ENCODE results near the gene TMX2.
A peak's percentile ranks its signal among the peaks of the same experiment; 100 is the strongest.
"Not testable (repeated sequence)": the region's sequence is repeated elsewhere in the genome, so short reads cannot be mapped to it uniquely, and the experiment has no call there.

The TMX2 gene, protein sequence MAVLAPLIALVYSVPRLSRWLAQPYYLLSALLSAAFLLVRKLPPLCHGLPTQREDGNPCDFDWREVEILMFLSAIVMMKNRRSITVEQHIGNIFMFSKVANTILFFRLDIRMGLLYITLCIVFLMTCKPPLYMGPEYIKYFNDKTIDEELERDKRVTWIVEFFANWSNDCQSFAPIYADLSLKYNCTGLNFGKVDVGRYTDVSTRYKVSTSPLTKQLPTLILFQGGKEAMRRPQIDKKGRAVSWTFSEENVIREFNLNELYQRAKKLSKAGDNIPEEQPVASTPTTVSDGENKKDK

DNA sequence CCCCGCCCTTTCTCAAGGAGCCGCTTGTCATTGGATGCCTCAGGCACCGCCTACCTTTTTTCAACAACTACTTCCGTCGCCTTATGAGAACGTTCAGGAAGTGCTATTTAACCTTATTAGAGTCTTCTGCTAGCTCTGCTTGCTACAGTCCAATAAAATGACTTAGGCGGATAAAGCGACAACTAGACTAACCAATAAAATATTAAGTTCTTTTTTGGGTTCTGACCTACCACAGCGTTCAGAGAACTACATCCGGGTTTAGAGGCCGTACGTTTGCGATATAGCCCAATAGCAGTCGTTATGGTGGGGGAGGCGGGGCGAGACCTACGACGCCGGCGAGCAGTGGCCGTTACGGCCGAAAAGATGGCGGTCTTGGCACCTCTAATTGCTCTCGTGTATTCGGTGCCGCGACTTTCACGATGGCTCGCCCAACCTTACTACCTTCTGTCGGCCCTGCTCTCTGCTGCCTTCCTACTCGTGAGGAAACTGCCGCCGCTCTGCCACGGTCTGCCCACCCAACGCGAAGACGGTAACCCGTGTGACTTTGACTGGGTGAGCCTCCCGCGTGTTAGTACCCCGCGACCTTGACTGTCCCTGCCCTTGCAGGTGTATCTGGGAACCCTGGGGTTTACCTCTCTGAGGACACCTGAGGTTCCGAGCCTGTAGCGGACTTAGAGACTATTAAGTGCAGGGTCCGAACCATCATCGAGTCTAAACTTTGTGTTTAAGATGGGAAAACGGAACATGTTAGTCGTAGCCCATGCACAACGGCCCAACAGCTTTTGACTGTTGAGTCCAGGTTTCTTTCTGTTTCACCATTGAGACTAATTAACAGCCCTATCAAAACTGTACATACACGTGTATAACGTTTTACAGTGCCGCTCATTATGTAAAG is at the start of gene TMX2:
TSS of gene TMX2 (plus strand) at position 338 of the 895 bp plus-strand sequence. CDS start at position 364, 26 bp downstream.
- peak; percentile 62 to 80 (median 70) for DNase-seq

DNA sequence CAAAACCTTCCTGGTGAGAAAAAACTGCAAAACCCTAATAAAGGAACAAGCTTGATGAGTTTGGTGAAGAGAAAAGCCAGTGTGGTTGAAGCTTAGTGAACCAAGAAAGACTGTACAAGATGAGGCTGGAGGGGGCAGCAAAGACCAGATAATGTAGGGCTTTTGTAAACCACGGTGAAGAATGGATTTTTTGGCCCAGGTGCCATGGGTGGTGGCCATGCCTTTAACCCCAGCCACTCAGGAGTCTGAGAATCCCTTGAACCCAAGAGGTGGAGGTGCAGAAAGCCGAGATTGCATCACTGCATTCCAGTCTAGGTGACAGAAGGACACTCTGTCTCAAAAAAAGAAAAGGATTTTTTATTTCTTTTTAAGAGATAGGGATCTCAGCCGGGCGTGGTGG is 49.5 kb upstream of the TMX2 start:
- no peak for DNase-seq

DNA sequence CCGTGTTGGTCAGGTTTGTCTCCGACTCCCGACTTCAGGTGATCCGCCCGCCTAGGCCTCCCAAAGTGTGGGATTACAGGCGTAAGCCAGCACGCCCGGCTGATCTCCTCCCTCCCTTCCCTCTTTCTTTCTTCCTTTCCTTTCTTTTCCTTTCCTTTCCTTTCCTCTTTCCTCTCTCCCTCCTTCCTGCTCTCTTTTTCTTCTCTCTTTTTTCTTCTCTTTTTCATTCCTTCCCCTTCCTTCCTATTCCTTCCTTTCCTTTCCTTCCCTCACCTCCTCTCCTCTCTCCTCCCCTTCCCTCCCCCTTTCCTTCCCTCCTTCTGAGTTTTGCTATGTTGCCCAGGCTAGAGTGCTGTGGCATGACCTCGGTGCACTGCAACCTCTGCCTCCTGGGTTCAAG is 48.4 kb upstream of the TMX2 start:
- DNase-seq, result no peak

DNA sequence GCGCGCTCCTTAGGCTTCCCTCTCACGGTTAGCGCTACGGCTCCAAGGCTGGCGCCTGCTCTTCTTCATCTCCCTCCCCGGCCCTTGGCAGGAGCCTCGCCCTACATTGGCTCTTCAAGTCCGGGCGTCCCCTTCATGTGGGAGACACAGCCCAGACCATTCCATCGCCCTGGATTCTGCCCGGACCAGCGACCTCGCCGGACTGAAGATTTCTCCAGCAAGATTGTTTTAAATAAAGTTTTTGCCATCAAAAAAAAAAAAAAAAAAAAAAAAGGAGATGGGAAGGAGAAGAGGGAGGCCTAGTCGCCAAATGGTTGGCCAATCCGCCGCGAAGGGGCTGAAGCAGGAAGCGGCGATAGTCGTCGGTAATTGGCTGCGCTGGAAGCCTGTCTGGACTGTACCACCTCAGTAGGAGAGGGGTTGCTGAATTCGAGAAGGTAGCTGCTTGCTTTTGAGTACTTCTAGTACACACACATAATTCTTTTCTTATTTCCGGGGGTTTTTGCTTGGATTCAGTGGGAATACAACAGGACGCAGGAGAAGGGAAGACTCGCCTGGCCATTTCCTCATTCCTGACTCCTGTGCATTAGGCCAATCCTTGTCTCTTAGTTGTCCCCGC is 45.2 kb upstream of the TMX2 start:
- DNase-seq, result peak; percentile 73 to 85 (median 79)

DNA sequence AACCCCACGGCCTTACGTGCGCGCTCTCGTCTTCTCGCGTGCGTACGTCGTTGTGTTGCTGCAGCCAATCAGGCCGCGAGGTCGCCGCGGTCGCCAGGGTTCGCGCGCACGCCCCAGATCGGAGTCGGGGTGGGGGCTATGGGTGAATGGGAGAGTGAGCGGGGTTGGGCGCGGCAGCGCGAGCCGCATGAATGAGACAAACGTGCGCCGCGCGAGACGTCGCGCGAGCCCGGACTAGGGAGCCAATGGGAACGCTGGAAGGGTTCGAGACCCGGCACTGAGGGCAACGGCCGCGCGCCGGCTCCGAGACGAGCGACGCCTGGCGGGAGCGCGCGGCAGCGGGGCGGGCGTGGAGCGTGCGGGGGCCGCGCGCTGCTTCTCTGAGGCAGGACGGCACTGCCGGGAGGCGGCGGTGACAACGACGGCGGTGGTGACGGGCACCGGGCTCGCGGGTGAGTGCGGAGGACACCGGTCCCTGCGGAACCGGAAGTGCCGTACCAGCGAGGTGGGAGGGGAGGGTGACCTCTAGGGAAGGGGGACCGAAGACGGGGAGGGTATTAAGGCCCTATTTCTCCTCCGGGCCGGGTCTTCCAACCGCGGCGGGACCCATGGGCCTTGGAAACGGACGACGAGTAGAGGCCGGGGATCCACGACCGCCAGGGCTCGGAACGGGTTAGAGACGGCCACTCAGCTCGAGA is 44.5 kb upstream of the TMX2 start, which contains the start of gene ZDHHC5:
TSS of gene ZDHHC5 (plus strand) at position 379 of the 698 bp plus-strand sequence. CDS start 4,977 bp downstream, outside the sequence.
- DNase-seq, result peak; percentile 96 to 99 (median 98)

DNA sequence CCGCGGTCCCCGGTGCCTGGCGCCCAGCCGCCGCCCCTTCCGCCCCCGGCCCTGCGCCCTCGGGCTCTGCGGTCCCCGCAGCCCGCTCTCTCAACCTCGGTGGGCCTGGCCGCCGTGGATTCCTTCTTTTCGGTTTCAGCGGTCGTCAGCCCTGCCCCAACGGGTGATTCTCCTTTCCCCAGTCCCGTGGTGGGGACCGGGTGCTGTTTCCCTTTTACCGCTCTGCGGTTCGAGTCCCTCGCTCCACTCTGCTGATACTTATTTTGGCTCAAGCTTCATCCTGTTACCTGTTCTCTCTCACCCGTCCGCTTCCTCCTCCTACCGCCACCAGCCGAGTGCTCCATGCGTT is 44.0 kb upstream of the TMX2 start:
- DNase-seq, result peak in 3 of 4 experiments; percentile 40 to 51 (median 42)

DNA sequence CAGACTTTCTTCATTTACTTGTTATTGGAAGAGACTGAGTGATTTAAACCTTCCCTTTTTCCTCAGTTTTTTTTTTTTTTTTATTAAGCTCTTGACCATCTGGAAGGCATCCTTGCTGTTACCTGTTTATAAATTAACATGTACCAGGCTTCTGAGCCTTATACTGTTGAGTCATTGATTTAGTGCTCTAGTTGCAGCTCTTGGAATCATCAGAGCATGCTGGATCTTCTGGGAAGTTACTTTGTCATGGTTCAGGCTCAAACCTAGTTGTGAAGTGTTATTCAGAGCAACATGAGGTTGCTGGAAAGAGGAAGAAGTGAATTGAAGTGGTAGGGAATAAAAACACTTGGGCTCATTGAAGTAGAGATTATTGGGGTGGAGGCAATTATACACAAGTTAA is 38.1 kb upstream of the TMX2 start:
- no peak for DNase-seq

DNA sequence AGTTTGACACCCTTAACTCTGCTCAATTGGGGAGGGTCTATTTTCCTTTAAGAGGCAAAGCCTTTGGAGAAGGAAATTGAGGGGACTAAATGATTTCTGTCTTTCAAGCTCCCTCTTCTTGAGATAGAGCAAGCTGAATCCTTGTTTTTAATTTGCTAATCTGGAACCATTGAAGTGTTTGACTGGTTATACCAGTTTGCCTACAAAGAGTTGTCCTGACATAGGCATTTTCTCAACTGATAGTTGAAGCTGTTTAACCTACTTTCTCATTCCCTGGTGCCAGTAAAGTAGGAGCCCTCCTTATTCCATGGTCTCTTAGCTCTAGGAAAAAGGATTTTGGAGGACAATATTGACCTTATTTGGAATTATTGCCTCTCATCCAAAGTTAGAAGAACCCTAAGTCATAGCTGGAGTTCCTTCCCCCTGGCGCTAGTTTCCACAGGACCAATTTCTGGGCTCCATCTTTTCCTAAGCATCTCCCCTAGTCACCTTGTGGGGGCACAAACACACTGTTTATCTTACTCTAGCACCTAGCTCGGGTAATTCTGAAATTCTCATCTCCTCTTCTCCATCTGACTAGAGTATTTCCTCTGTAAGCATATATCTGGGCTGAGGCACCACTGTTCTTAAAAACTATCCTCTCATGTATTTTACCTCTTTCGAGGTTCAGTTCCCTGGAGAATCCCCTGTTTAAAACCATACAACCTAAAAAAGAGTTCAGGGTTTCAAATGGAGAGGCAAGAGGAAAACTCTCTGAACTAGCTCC is 37.0 kb upstream of the TMX2 start:
- DNase-seq, result no peak

DNA sequence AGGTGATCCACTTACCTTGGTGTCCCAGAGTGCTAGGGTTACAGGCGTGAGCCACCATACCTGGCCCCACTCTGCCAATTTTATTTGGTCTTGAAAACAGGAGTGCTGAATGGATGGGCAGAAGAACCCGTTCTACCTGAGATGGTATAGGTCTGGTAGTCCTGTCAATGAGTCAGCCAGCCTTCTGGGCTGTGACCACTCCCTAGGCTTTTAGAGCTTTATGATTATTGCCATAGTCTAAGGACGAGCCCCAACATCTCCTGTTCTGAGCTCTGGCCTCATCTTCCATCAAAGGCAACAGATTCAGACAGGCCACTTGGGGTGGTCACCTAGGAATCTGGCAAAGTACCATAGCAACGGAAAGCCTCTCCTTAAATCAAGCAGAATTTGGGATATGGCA is 33.0 kb upstream of the TMX2 start:
- DNase-seq, result no peak

DNA sequence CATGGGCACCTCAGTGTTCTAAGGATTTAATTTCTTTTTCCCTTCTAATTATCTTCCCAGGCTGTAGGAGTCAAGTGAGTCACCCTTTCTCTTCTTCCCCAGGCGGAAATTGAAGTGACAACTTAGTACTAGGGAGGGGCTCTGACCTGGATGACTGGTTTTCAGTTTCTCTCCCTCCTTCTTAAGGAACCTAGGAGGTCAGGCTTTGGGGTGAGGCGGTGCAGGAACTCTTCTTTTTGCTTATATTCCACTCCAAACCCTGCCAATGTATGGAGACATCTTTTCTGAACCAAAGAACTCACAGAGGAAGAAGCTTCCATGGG is 31.9 kb upstream of the TMX2 start:
- no peak for DNase-seq

DNA sequence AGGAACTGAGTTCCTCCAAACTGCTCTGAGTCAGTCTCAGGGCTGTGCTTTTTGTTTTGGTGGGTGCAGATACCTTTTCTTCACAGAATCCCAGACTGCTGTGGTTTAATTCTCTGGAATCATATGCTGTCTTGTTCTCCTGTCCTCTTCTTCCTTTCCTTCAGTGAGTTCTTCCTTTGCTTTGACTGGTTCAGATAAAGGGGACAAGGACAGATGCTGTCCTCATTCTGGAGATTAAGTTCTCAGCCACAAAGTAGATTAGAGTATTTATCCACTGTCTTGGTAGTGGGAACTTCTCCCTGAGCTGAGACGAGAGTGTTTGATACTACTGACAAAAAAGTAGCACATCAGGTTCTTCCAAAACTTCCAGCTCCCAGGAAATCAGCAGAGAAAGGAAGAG is 31.2 kb upstream of the TMX2 start:
- no peak for DNase-seq

DNA sequence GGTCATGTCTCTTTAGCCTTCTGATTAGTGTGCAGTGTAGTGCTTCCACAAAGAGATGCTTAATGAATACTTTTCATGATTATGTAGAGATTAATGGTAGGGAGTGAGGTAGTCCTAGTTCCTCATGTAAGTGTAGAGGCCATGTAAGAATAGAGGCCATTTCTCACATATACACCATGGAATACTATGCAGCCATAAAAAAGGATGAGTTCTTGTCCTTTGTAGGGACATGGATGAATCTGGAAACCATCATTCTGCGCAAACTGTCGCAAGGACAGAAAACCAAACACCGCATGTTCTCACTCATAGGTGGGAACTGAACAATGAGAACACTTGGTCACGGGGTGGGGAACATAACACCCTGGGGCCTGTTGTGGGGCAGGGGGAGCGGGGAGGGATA is 21.9 kb upstream of the TMX2 start:
- not testable (repeated sequence) for DNase-seq

DNA sequence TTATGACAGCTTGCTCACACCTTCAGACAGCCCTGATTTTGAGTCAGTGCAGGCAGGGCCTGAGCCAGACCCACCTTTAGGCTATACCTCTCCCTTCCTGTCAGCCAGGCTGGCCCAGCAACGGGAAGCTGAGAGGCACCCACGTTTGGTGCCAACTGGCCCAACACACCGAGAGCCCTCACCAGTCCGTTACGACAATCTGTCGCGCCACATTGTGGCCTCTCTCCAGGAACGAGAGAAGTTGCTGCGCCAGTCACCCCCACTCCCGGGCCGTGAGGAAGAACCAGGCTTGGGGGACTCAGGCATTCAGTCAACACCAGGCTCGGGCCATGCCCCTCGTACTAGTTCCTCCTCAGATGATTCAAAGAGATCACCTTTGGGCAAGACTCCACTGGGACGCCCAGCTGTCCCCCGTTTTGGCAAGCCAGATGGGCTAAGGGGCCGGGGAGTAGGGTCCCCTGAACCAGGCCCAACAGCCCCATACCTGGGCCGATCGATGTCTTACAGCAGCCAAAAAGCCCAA is 13.5 kb upstream of the TMX2 start:
- no peak for DNase-seq

DNA sequence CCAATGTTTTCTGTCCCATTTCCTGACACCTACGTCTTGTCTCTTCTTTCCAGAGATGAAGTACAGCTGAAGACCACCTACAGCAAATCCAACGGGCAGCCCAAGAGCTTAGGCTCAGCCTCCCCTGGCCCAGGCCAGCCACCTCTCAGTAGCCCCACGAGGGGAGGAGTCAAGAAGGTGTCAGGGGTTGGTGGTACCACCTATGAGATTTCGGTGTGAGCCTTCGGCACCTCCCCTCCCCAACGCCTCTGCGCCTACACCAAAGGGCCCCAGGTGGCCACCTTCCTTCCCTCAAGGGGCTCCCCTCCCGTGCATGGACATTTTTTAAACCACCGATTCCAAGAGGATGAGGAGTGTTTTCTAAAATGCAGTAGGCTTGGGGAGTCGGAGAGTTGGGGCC is 12.6 kb upstream of the TMX2 start:
- DNase-seq, result no peak

DNA sequence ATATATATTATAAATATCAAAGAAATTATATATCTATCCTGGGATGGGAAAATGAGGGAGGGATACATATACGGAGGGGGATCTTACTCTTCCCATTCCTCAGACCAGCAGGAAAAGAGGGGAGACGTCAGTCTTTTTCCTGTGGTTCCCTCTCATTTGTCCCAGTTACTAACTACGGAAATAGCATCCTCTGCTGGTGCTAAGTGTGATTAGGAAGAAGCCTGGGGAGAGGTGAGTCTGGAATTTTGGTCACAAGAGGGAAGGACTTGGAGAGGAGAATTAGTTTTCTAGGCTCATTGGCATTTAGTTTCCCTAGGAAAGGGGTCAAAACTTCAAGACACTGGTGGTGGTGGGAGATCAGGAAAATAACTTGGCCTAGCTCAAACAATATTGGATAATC is 12.0 kb upstream of the TMX2 start:
- no peak for DNase-seq

DNA sequence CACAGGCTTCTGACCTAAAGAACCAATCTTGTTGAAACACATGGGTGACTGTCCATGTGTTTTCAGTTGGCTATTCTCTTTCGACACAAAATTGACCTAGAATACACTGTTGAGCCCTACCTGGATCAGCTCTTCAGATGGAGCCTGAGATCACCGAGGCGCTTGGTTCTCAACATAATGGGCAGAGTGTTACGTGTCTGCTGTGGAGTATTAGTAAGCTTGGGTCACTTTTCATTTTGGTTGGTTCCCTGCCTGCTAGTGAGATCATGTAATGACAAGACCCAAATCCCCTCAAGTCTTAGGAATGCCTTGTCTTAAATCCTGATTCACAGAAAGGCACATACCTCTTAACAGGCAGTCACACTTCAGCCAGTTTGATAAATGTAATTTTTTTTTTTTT is 9.1 kb upstream of the TMX2 start:
- DNase-seq, result no peak

DNA sequence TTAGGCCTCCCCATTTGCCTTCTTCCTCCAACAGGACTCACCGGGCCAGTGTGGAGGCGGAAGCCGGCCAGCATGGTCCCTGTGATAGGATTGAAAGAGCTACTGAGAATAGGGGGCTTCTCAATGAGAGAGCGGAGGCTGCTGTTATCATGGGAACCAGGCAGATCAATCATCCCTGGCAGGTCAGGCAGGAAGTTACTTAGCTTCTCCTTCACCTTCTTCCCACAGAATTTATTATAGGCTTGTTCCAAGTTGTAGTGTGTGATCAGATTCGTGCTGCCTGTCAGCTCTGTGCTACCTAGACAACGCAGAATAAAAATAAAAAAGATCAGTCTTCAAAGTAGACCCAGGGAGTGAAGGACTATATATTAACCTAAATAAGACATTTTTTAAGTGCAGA is 7.5 kb upstream of the TMX2 start:
- no peak for DNase-seq

DNA sequence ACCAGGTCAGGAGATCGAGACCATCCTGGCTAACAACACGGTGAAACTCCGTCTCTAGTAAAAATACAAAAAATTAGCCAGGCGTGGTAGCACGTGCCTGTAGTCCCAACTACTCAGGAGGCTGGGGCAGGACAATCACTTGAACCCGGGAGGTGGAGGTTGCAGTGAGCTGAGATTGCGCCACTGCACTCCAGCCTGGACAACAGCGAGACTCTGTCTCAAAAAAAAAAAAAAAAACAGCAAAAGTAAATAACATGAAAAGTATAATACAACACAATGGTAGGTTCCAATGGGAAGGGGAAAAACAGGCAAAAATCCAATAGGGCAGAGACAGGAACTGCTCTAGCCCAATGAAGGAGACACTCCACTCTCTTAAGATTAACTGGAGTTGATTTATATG is 7.0 kb upstream of the TMX2 start:
- not testable (repeated sequence) for DNase-seq

DNA sequence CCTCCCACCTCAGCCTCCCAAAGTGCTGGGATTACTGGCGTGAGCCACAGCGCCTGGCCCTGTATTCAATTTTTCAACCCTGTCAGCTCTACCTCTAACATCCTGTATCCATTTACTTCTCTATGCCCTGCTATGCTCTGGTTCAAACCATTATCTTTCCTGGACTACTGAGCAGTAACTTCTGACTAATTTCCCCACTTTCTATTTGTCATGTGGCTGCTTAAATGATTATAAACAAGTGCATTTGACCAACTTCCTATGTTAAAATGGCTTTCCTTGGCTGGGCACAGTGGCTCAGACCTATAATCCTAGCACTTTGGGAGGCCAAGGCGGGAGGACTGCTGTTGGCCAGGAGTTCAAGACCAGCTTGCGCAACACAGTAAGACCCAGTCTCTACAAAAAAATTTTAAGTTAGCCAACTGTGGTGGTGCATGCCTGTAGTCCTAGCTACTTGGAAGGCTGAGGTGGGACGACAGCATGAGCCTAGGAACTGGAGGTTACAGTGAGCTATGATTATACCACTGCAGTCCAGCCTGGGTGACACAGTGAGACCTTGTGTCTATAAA is 2.5 kb upstream of the TMX2 start:
- DNase-seq, result no peak

DNA sequence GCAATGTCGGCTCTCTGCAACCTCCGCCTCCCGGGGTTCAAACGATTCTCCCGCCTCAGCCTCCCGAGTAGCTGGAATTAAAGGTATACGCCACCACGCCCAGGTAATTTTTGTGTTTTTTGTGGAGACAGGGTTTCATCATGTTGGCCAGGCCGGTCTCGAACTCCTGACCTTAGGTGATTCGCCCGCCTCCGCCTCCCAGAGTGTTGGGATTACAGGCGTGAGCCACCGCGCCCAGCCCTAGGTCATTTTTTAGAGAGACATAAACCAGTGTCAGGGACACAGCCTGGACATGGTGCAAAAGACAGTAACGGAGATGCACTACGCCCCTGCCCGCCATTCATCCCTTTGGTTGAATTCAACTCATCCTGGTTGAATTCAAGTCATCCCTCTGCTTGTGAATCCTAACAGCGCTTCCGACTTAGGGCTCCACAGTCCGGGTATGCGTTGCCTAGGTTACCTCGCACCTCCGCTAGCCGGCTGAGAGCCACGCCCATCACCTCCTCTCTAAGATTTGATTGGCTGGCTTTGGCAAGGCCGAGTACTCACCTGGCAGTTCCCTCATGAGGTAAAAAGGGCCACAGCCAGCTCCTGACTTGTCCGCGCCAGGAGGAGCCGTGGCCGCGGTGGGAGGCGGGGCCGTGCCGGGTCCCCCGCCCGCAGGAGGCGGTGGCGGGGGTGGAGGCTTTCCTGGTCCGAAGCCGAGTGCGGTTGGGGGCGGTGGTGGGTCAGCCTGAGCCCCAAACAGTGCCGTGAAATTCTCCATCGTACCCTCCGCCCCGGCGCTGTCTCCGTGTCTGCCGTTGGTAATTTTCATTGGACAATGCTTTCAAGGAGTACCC is 758 bp upstream of the TMX2 start, which contains the start of gene MED19:
TSS of gene MED19 (minus strand) at position 802 of the 842 bp plus-strand sequence. CDS start at position 766, 36 bp downstream.
- peak; percentile 43 to 67 (median 62) for DNase-seq

DNA sequence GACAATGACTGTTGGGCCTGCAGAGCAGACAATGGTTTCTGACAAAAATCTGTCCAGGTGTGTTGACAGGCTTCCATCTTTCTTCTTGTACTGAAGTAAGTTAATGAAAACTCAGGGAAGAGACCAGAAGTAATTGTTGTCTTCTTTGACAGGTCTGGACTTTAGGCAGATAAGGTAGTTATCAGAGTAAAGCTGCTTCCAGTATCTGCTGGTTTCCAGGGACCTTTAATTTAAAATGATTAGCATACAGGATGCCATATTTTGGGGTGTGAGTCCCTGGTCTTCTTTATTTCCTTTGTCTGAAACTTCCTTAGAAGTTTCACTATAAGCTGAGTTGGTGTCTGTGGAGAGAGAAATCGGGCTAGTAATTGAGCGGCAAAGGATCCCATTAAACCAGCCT is 1.4 kb downstream of the TMX2 start:
- no peak for DNase-seq
